ENCODE measurements around the gene TSR1.

GRCh38 chr17:2384439-2385127 lies 48.3 kb upstream of the TSR1 start:
- TF ChIP-seq POLR2AphosphoS5 (IDR thresholded peaks at IDR 0.05; ENCODE audit: low read depth, low read length) (no peak), FOXP2 (optimal IDR thresholded peaks at IDR 0.05; ENCODE audit: borderline replicate concordance, extremely low read depth, extremely low read length, insufficient read depth) (no peak), TAF1 (IDR thresholded peaks at IDR 0.05; ENCODE audit: borderline replicate concordance, insufficient read depth, low read length) (no peak)
